Sigmoid colon (tissue), 7 donors: Measurements from ENCODE around the gene OPCML. TPM values are rescaled to one million over a fixed set of nuclear protein-coding genes. Genes with fewer than 3 reads are reported as not detected.

ENCODE experiments used
- DNase-seq: peaks from one replicate; pipeline ENCODE4 v3.0.0-alpha.2; 2019
- H3K27ac ChIP-seq, 4 donors: fragments of 200-600 bp; sonication (generic); one replicate each; pipeline ENCODE4 v1.5.1; 2016 to 2019; ENCODE audit warnings: mild to moderate bottlenecking in 1 of 4
- H3K27me3 ChIP-seq, 3 donors: fragments of 200-600 bp; sonication (generic); one replicate each; pipeline ENCODE4 v1.5.1; 2019; ENCODE audit warnings: mild to moderate bottlenecking in 1 of 3
- H3K36me3 ChIP-seq, 4 donors: fragments of 200-600 bp; sonication (generic); one replicate each; pipeline ENCODE4 v1.5.1; 2016 to 2019
- H3K4me1 ChIP-seq, 4 donors: fragments of 200-600 bp; sonication (generic); one replicate each; pipeline ENCODE4 v1.5.1; 2017 to 2019
- H3K4me3 ChIP-seq, 4 donors: fragments of 200-600 bp; sonication (generic); one replicate each; pipeline ENCODE4 v1.5.1; 2017 to 2019; ENCODE audit warnings: mild to moderate bottlenecking in 2 of 4, moderate library complexity in 1 of 4
- H3K9me3 ChIP-seq, 4 donors: fragments of 200-600 bp in 3 of 4; sonication (generic) in 3 of 4; one replicate each; pipeline versions ENCODE4 v1.5.1 to v1.6.1; 2013 to 2019
- CTCF ChIP-seq, 4 experiments: fragments of 450-650 bp in 3 of 4; fragments of 200-600 bp in 1 of 4; IDR thresholded peaks; one replicate each; pipeline ENCODE4 v1.5.1; 2016 to 2019; ENCODE audit warnings: antibody characterized with exemption in 4 of 4, mild to moderate bottlenecking in 3 of 4, moderate library complexity in 2 of 4
- EP300 ChIP-seq, 4 donors: sonication (generic); formaldehyde crosslinking; IDR thresholded peaks; one replicate each; pipeline ENCODE4 v1.6.1; 2017; ENCODE audit warnings: antibody characterized with exemption in 4 of 4
- POLR2A ChIP-seq, 2 donors: fragments of 450-650 bp; IDR thresholded peaks; one replicate each; pipeline ENCODE4 v1.6.1; 2016; ENCODE audit warnings: antibody characterized with exemption in 2 of 2, mild to moderate bottlenecking in 2 of 2, moderate library complexity in 2 of 2
- POLR2AphosphoS5 ChIP-seq, 4 donors: sonication (generic); formaldehyde crosslinking; IDR thresholded peaks; one replicate each; pipeline ENCODE4 v1.6.1; 2017; ENCODE audit warnings: antibody characterized with exemption in 4 of 4
- WGBS, 2 donors: extraction: QIAGEN DNeasy Blood & Tissue Kit; methylation state at CpG; one replicate each; pipeline ENCODE4 v1.1.7; 2013; 5-methylcytosine and 5-hydroxymethylcytosine counted together
- intact Hi-C: fragments of 100-400 bp; cut with DNase I; formaldehyde crosslinking; loops from one replicate; pipeline ENCODE4 v1.15.1; 2023
- polyA plus RNA-seq, 3 donors: library from polyadenylated mRNA; stranded (reverse); fragments of 200-250 nt; gene quantifications; one replicate each; pipeline ENCODE4 v1.2.3, GENCODE V29; 2013
- total RNA-seq, 4 donors: library from RNA; depleted of rRNA; stranded (reverse); fragments of >200 nt; gene quantifications; one replicate each; pipeline ENCODE4 v1.1.0, GENCODE V29; 2016
- donor health status: healthy with polysubstance abuse.
- donor health status: Bipolar disorder and iron deficiency.
- donor health status: healthy.

Gene OPCML
- total and polyA plus RNA-seq, 7 donors = under 0.01 to 0.14 (median 0.03) TPM; not detected in 4

- Histone ChIP-seq H3K36me3 (no peaks in the 10 kb centered on the region), H3K27ac (no peak overlapping the region), H3K4me3 (no peak overlapping the region), H3K9me3 (no peaks in the 10 kb centered on the region), H3K4me1 (no peaks in the 10 kb centered on the region), H3K27me3 (no peaks in the 10 kb centered on the region)
- no peak for DNase-seq
- TF ChIP-seq CTCF (IDR thresholded peaks at IDR 0.05) = no peak
- intact Hi-C loops = no loop called here
- WGBS, 2 donors = 58 to 80% methylated on average over 3 of the region's 3 CpGs
These were observed 1068.9 kb downstream of the OPCML start for GRCh38 chr11:132463295-132464002.

GRCh38 chr11:132459736-132460135 lies 1072.6 kb downstream of the OPCML start:
- Histone ChIP-seq H3K4me1 (no peaks in the 10 kb centered on the region), H3K27me3 (no peaks in the 10 kb centered on the region), H3K4me3 (no peak overlapping the region), H3K27ac (no peak overlapping the region), H3K9me3 (no peaks in the 10 kb centered on the region), H3K36me3 (no peaks in the 10 kb centered on the region)
- WGBS, 2 donors = 76 to 88% methylated on average over 1 of the region's 1 CpG
- DNase-seq = no peak
- intact Hi-C loops = no loop called here
- TF ChIP-seq EP300 (IDR thresholded peaks at IDR 0.05) (no peak), POLR2A (IDR thresholded peaks at IDR 0.05) (no peak), CTCF (IDR thresholded peaks at IDR 0.05) (no peak), POLR2AphosphoS5 (IDR thresholded peaks at IDR 0.05) (no peak)

- no peak for DNase-seq
- no peaks in the 10 kb centered on the region for H3K9me3 ChIP-seq
- no peak overlapping the region for H3K27ac ChIP-seq
- H3K27me3 ChIP-seq = no peaks in the 10 kb centered on the region
- no peaks in the 10 kb centered on the region for H3K36me3 ChIP-seq
- no peak overlapping the region for H3K4me3 ChIP-seq
- WGBS, 2 donors = 71 to 84% methylated on average over 2 of the region's 2 CpGs
- intact Hi-C loops = no loop called here
- H3K4me1 ChIP-seq = no peaks in the 10 kb centered on the region
- TF ChIP-seq EP300 (IDR thresholded peaks at IDR 0.05) (no peak), POLR2AphosphoS5 (IDR thresholded peaks at IDR 0.05) (no peak), CTCF (IDR thresholded peaks at IDR 0.05) (no peak), POLR2A (IDR thresholded peaks at IDR 0.05) (no peak)
These were observed 1074.9 kb downstream of the OPCML start for GRCh38 chr11:132457445-132457844.

- intact Hi-C loops = no loop called here
- Histone ChIP-seq H3K27ac (no peak overlapping the region), H3K9me3 (no peaks in the 10 kb centered on the region), H3K4me3 (no peak overlapping the region), H3K4me1 (no peaks in the 10 kb centered on the region), H3K36me3 (no peaks in the 10 kb centered on the region), H3K27me3 (no peaks in the 10 kb centered on the region)
- WGBS, 2 donors = 51 to 58% methylated on average over 8 of the region's 8 CpGs
- TF ChIP-seq CTCF (IDR thresholded peaks at IDR 0.05) = no peak
- TF ChIP-seq POLR2A (IDR thresholded peaks at IDR 0.05) = no peak
- TF ChIP-seq POLR2AphosphoS5 (IDR thresholded peaks at IDR 0.05) = no peak
- TF ChIP-seq EP300 (IDR thresholded peaks at IDR 0.05) = no peak
- no peak for DNase-seq
These were observed 1075.5 kb downstream of the OPCML start for GRCh38 chr11:132456751-132457328.

- H3K4me1 ChIP-seq = no peaks in the 10 kb centered on the region
- WGBS, 2 donors = 82 to 85% methylated on average over 5 of the region's 5 CpGs
- no peak overlapping the region for H3K27ac ChIP-seq
- no peaks in the 10 kb centered on the region for H3K36me3 ChIP-seq
- H3K4me3 ChIP-seq = no peak overlapping the region
- no peak for DNase-seq
- H3K27me3 ChIP-seq = no peaks in the 10 kb centered on the region
- intact Hi-C loops = no loop called here
- TF ChIP-seq EP300 (IDR thresholded peaks at IDR 0.05) (no peak), POLR2A (IDR thresholded peaks at IDR 0.05) (no peak), POLR2AphosphoS5 (IDR thresholded peaks at IDR 0.05) (no peak), CTCF (IDR thresholded peaks at IDR 0.05) (no peak)
- H3K9me3 ChIP-seq = no peaks in the 10 kb centered on the region
These were observed 1077.3 kb downstream of the OPCML start for GRCh38 chr11:132455044-132455443.
